GM12873 (cell line): ENCODE measurements around the gene TNS3.

Source experiments
- TF ChIP-seq, protein P1 (sequence below): IDR thresholded peaks from 2 replicates; pipeline ENCODE4 v1.5.1; 2012; ENCODE audit warnings: low read depth, mild to moderate bottlenecking, moderate library complexity, low read length, control low read depth; ENCODE audit not compliant: insufficient read depth; ENCODE audit errors: missing control alignments

The TNS3 gene

GRCh38 chr7:47546171-47546570 lies 35.7 kb downstream of the TNS3 start:
- TF ChIP-seq, protein P1, sequence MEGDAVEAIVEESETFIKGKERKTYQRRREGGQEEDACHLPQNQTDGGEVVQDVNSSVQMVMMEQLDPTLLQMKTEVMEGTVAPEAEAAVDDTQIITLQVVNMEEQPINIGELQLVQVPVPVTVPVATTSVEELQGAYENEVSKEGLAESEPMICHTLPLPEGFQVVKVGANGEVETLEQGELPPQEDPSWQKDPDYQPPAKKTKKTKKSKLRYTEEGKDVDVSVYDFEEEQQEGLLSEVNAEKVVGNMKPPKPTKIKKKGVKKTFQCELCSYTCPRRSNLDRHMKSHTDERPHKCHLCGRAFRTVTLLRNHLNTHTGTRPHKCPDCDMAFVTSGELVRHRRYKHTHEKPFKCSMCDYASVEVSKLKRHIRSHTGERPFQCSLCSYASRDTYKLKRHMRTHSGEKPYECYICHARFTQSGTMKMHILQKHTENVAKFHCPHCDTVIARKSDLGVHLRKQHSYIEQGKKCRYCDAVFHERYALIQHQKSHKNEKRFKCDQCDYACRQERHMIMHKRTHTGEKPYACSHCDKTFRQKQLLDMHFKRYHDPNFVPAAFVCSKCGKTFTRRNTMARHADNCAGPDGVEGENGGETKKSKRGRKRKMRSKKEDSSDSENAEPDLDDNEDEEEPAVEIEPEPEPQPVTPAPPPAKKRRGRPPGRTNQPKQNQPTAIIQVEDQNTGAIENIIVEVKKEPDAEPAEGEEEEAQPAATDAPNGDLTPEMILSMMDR: no peak

- TF ChIP-seq, protein P1: no peak
These were observed 37.5 kb downstream of the TNS3 start for GRCh38 chr7:47544416-47544815.

- TF ChIP-seq, protein P1: no peak
These were observed 38.2 kb downstream of the TNS3 start for GRCh38 chr7:47543714-47544113.

DNA sequence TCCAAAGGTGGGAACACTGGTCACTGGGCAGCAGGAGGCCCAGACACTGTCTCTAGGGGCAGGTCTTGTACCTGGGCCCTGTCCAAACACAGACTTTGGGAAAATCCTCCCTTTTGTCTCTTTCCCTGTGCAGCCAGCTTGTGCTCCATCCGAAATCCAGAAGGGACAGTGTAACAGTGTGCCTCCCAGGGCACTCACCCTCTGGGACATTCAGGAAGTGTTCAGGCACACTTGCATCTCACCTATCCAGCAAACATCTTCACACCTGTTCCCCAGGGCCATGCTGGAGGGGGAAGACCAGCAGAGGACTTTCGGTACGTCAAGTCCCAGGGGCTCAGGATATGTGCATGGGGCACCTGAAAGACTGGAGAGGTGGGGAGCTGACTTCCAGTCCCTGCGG lies 38.9 kb downstream of the TNS3 start:
- TF ChIP-seq, protein P1: no peak

GRCh38 chr7:47542051-47542450 lies 39.9 kb downstream of the TNS3 start:
- TF ChIP-seq, protein P1: no peak

- TF ChIP-seq, protein P1: no peak
These were observed 41.2 kb downstream of the TNS3 start for GRCh38 chr7:47540387-47541350.

- TF ChIP-seq, protein P1: no peak
These were observed 41.9 kb downstream of the TNS3 start for GRCh38 chr7:47540053-47540386.
